Measurements from ENCODE around the gene GRAMD1C.

The GRAMD1C gene

GRCh38 chr3:113838631-113839209 is at the start of gene GRAMD1C:
Gene GRAMD1C (plus strand): TSS chr3:113838788. CDS start chr3:113838910, 122 bp downstream.
- H3K4me3 ChIP-seq (ENCODE audit: control insufficient read depth, low read depth, low read length): peak within 1 kb of the TSS; percentile 77
- peak; percentile 90 for TF ChIP-seq CTCF (IDR thresholded peaks at IDR 0.05; ENCODE audit: control insufficient read depth, insufficient read depth, low read depth, low read length, missing control alignments)
- DNase-seq (ENCODE audit: low read depth): peak; percentile 43

- no peak for TF ChIP-seq CTCF (IDR thresholded peaks at IDR 0.05; ENCODE audit: control insufficient read depth, insufficient read depth, low read depth, low read length, missing control alignments)
- DNase-seq (ENCODE audit: low read depth): no peak
- no peak overlapping the region for H3K4me3 ChIP-seq (ENCODE audit: control insufficient read depth, low read depth, low read length)
Measured at GRCh38 chr3:113791381-113791780, 47.2 kb upstream of the GRAMD1C start.

- no peak overlapping the region for H3K4me3 ChIP-seq (ENCODE audit: control insufficient read depth, low read depth, low read length)
- TF ChIP-seq CTCF (IDR thresholded peaks at IDR 0.05; ENCODE audit: control insufficient read depth, insufficient read depth, low read depth, low read length, missing control alignments): no peak
- no peak for DNase-seq (ENCODE audit: low read depth)
Measured at GRCh38 chr3:113794526-113794925, 44.1 kb upstream of the GRAMD1C start.

GRCh38 chr3:113795693-113796092 is 42.9 kb upstream of the GRAMD1C start:
- no peak for DNase-seq (ENCODE audit: low read depth)
- no peak for TF ChIP-seq CTCF (IDR thresholded peaks at IDR 0.05; ENCODE audit: control insufficient read depth, insufficient read depth, low read depth, low read length, missing control alignments)
- H3K4me3 ChIP-seq (ENCODE audit: control insufficient read depth, low read depth, low read length): no peak overlapping the region

- H3K4me3 ChIP-seq (ENCODE audit: control insufficient read depth, low read depth, low read length): no peak overlapping the region
Measured at GRCh38 chr3:113802795-113803455, 35.7 kb upstream of the GRAMD1C start.

GRCh38 chr3:113804661-113805060 is 33.9 kb upstream of the GRAMD1C start:
- H3K4me3 ChIP-seq (ENCODE audit: control insufficient read depth, low read depth, low read length): no peak overlapping the region
- no peak for TF ChIP-seq CTCF (IDR thresholded peaks at IDR 0.05; ENCODE audit: control insufficient read depth, insufficient read depth, low read depth, low read length, missing control alignments)
- no peak for DNase-seq (ENCODE audit: low read depth)

More at GRCh38 chr3:113802795-113803455, 35.7 kb upstream of the GRAMD1C start:
- DNase-seq (ENCODE audit: low read depth): no peak
- no peak for TF ChIP-seq CTCF (IDR thresholded peaks at IDR 0.05; ENCODE audit: control insufficient read depth, insufficient read depth, low read depth, low read length, missing control alignments)

Data from AG09309 (cell line).